Measurements from ENCODE around the gene OSCP1.

OSCP1 gene

GRCh38 chr1:36446746-36447145, 3.5 kb downstream of the OSCP1 start:
- no peak for DNase-seq

GRCh38 chr1:36446271-36446670, 4.0 kb downstream of the OSCP1 start:
- DNase-seq, result peak in 1 of 14 donors; percentile 10

- DNase-seq, result no peak
Observed at GRCh38 chr1:36443297-36443696, 7.0 kb downstream of the OSCP1 start.

GRCh38 chr1:36442337-36442736, 7.9 kb downstream of the OSCP1 start:
- DNase-seq, result no peak

- DNase-seq, result no peak
Observed at GRCh38 chr1:36440646-36441045, 9.6 kb downstream of the OSCP1 start.

GRCh38 chr1:36440044-36440443, 10.2 kb downstream of the OSCP1 start:
- DNase-seq, result no peak

- no peak for DNase-seq
Observed at GRCh38 chr1:36438715-36439114, 11.5 kb downstream of the OSCP1 start.

GRCh38 chr1:36436821-36437220, 13.4 kb downstream of the OSCP1 start:
- no peak for DNase-seq

- DNase-seq, result no peak
Observed at GRCh38 chr1:36433102-36433501, 17.1 kb downstream of the OSCP1 start.

GRCh38 chr1:36432616-36433015, 17.6 kb downstream of the OSCP1 start:
- no peak for DNase-seq

GRCh38 chr1:36425791-36426190, 24.5 kb downstream of the OSCP1 start:
- no peak for DNase-seq

GRCh38 chr1:36421649-36422048, 28.6 kb downstream of the OSCP1 start:
- DNase-seq, result no peak

GRCh38 chr1:36420836-36421317, 29.4 kb downstream of the OSCP1 start:
- peak in 13 of 14 donors; percentile 27 to 82 (median 68) for DNase-seq

GRCh38 chr1:36420409-36420808, 29.8 kb downstream of the OSCP1 start:
- DNase-seq, result no peak

GRCh38 chr1:36419569-36419968, 30.7 kb downstream of the OSCP1 start:
- DNase-seq, result no peak

- no peak for DNase-seq
Observed at GRCh38 chr1:36419140-36419539, 31.1 kb downstream of the OSCP1 start.

GRCh38 chr1:36417931-36418330, 32.3 kb downstream of the OSCP1 start:
- DNase-seq, result no peak

GRCh38 chr1:36415661-36416326, 34.5 kb downstream of the OSCP1 start:
- DNase-seq, result no peak

GRCh38 chr1:36414384-36414783, 35.9 kb downstream of the OSCP1 start:
- DNase-seq, result no peak

GRCh38 chr1:36411674-36412648, 38.3 kb downstream of the OSCP1 start:
- DNase-seq, result no peak

- no peak for DNase-seq
Observed at GRCh38 chr1:36408479-36408878, 41.8 kb downstream of the OSCP1 start.

- no peak for DNase-seq
Observed at GRCh38 chr1:36406440-36406839, 43.8 kb downstream of the OSCP1 start.

- no peak for DNase-seq
Observed at GRCh38 chr1:36402504-36402890, 47.8 kb downstream of the OSCP1 start.
